ENCODE measurements around the gene HMG20B. TPM values are rescaled to one million over a fixed set of nuclear protein-coding genes. Genes with fewer than 3 reads are reported as not detected.
A peak's percentile ranks its signal among the peaks of the same experiment; 100 is the strongest.

Gene HMG20B
- total RNA-seq, 1 experiment from 2014 or later: 186 TPM

DNA sequence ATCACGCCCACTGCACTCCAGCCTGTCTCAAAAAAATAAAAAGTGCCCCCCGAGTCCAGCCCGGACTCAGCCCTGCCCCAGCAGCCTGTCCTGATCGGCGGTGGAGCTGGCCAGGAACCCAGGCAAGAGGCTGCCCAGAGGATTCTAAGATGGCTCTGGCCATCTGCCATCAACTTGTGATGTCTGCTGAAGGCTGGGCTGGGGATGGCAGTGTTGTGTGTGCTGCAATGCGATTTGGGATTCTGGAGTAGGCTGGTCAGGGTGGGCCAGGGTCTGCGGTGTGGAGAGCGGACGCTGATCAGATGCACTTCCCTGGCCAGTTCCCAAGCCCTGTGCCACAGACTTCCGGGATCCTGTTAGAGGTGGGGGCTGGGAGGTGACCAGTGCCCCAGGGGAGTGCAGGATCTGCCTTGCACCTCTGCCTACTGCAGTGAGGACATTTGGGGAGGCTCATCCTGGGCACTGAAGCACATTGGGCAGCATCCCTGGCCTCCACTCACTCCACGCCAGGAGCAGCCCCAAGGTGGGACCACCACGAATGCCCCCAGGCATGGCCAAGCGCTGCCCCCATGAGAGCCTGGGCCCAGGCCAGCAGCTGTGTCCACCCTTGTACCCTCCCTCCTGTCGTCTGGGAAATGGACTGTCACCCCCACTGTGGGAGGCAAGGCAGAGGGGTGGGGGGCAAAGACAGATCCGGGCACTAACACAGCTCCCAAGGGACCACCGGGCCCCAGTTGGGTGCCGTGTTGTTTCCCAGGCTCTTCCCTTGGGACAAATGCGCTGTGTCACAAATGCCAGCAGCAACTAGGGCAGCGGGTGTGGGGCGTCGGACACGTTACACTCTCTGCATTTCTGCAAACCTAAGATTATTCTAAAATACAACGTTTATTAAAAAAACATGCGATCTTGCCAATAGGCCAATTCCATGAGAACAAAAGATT lies 37.3 kb downstream of the HMG20B start:
- CTCF ChIA-PET: no interaction called here
- no peaks in the 10 kb centered on the region for H4K20me1 ChIP-seq (ENCODE audit: insufficient read depth)
- H3K79me2 ChIP-seq (ENCODE audit: insufficient read depth, low read length): no peaks in the 10 kb centered on the region
- peaks cover 13 to 28% of the 10 kb centered on the region in 2 experiments for H3K4me1 ChIP-seq (ENCODE audit: control insufficient read depth in 1 of 2, insufficient read depth in 2 of 2, low read length in 2 of 2)
- H3K9ac ChIP-seq (ENCODE audit: low read length): no peak overlapping the region
- H3K36me3 ChIP-seq (ENCODE audit: control insufficient read depth in 1 of 2, insufficient read depth in 2 of 2, low read length in 2 of 2): peaks cover 0 to 7% of the 10 kb centered on the region in 2 experiments; a peak in 1 of 4 replicates
- RAD21 ChIA-PET (ENCODE audit: low non-redundant PET in 1 of 2, low total read pairs in 2 of 2, uncharacterized antibody in 2 of 2, unreplicated experiment in 2 of 2): no interaction called here
- H3K9me2 ChIP-seq (ENCODE audit: insufficient read depth): no peaks in the 10 kb centered on the region
- DNase-seq (ENCODE audit: low read depth, low spot score) (no peak), ATAC-seq (no peak)
- no peak overlapping the region for H3K4me2 ChIP-seq (ENCODE audit: low read length)
- TF ChIP-seq JUND (IDR thresholded peaks at IDR 0.05): no peak
- TF ChIP-seq SRF (IDR thresholded peaks at IDR 0.05; ENCODE audit: low read depth): no peak
- TF ChIP-seq, protein P1, sequence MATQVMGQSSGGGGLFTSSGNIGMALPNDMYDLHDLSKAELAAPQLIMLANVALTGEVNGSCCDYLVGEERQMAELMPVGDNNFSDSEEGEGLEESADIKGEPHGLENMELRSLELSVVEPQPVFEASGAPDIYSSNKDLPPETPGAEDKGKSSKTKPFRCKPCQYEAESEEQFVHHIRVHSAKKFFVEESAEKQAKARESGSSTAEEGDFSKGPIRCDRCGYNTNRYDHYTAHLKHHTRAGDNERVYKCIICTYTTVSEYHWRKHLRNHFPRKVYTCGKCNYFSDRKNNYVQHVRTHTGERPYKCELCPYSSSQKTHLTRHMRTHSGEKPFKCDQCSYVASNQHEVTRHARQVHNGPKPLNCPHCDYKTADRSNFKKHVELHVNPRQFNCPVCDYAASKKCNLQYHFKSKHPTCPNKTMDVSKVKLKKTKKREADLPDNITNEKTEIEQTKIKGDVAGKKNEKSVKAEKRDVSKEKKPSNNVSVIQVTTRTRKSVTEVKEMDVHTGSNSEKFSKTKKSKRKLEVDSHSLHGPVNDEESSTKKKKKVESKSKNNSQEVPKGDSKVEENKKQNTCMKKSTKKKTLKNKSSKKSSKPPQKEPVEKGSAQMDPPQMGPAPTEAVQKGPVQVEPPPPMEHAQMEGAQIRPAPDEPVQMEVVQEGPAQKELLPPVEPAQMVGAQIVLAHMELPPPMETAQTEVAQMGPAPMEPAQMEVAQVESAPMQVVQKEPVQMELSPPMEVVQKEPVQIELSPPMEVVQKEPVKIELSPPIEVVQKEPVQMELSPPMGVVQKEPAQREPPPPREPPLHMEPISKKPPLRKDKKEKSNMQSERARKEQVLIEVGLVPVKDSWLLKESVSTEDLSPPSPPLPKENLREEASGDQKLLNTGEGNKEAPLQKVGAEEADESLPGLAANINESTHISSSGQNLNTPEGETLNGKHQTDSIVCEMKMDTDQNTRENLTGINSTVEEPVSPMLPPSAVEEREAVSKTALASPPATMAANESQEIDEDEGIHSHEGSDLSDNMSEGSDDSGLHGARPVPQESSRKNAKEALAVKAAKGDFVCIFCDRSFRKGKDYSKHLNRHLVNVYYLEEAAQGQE (IDR thresholded peaks at IDR 0.05; ENCODE audit: low read depth): no peak
- 0 out of 2 replicates have a peak, but pooled peaks have one; percentile 14 for TF ChIP-seq POLR2AphosphoS5 (IDR thresholded peaks at IDR 0.05; ENCODE audit: low read depth, low read length)
- no peak for TF ChIP-seq EGR1 (IDR thresholded peaks at IDR 0.05; ENCODE audit: low read depth)
- TF ChIP-seq EZH2 (IDR thresholded peaks at IDR 0.05): no peak
- TF ChIP-seq, protein P2, sequence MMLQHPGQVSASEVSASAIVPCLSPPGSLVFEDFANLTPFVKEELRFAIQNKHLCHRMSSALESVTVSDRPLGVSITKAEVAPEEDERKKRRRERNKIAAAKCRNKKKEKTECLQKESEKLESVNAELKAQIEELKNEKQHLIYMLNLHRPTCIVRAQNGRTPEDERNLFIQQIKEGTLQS (IDR thresholded peaks at IDR 0.05): no peak
- intact Hi-C loops (cut with micrococcal nuclease): no loop called here
- H2AFZ ChIP-seq (ENCODE audit: low read depth, low read length, poor library complexity, severe bottlenecking): no peak overlapping the region
- H3K27me3 ChIP-seq (ENCODE audit: insufficient read depth, low read length): no peaks in the 10 kb centered on the region
- BruUV-seq (replicated peaks): no TSS peak
- H3K4me3 ChIP-seq (replicated peaks in 1 of 2; ENCODE audit: low read depth in 1 of 2, low read length in 2 of 2): no peak overlapping the region
- H3K9me3 ChIP-seq (ENCODE audit: control insufficient read depth in 1 of 2, insufficient read depth in 1 of 2, low read depth in 1 of 2, low read length in 2 of 2): no peaks in the 10 kb centered on the region
- POLR2A ChIA-PET: no interaction called here
- H3K27ac ChIP-seq (ENCODE audit: low read depth, low read length): no peak overlapping the region

All from HCT116 (cell line).